Neural progenitor cell (in vitro differentiated cells): Measurements from ENCODE around the gene LRRC75A. TPM values are rescaled to one million over a fixed set of nuclear protein-coding genes. Genes with fewer than 3 reads are reported as not detected.

Source experiments
- DNase-seq: peaks from one replicate; pipeline ENCODE4 v3.0.0-alpha.2; 2016; ENCODE audit warnings: low spot score
- H2AFZ ChIP-seq: fragments of 200-600 bp; sonication (generic); replicated peaks from 2 replicates; pipeline ENCODE4 v1.6.1; 2016; ENCODE audit warnings: antibody characterized with exemption
- H3F3A ChIP-seq: fragments of 200-600 bp; sonication (generic); 2 replicates; pipeline ENCODE4 v1.6.1; 2016; ENCODE audit warnings: antibody characterized with exemption, low read depth
- H3K27ac ChIP-seq: fragments of 200-600 bp; sonication (generic); 2 replicates; pipeline ENCODE4 v1.5.1; 2016; ENCODE audit warnings: mild to moderate bottlenecking
- H3K27me3 ChIP-seq: fragments of 200-600 bp; sonication (generic); 2 replicates; pipeline ENCODE4 v1.6.1; 2016; ENCODE audit warnings: mild to moderate bottlenecking, moderate library complexity
- H3K36me3 ChIP-seq: fragments of 200-600 bp; sonication (generic); 2 replicates; pipeline ENCODE4 v1.5.1; 2016
- H3K4me1 ChIP-seq: fragments of 200-600 bp; sonication (generic); 2 replicates; pipeline ENCODE4 v1.6.1; 2016; ENCODE audit warnings: mixed run types
- H3K4me2 ChIP-seq: fragments of 200-600 bp; sonication (generic); 2 replicates; pipeline ENCODE4 v1.6.1; 2016
- H3K4me3 ChIP-seq: fragments of 200-600 bp; sonication (generic); 2 replicates; pipeline ENCODE4 v1.5.1; 2016
- H3K79me2 ChIP-seq: fragments of 200-600 bp; sonication (generic); 2 replicates; pipeline ENCODE4 v1.6.1; 2016; ENCODE audit warnings: low read depth
- H3K9ac ChIP-seq: fragments of 200-600 bp; sonication (generic); 2 replicates; pipeline ENCODE4 v1.6.1; 2016
- H3K9me3 ChIP-seq: fragments of 200-600 bp; sonication (generic); 2 replicates; pipeline ENCODE4 v1.5.1; 2016; ENCODE audit warnings: low read depth
- H4K20me1 ChIP-seq: fragments of 200-600 bp; sonication (generic); 2 replicates; pipeline ENCODE4 v1.6.1; 2016; ENCODE audit warnings: low read depth
- H3K27ac Mint-ChIP-seq: 3 replicates; pipeline ENCODE4 v1.8.0; 2021; ENCODE audit warnings: mixed read lengths
- H3K27me3 Mint-ChIP-seq: 2 replicates; pipeline ENCODE4 v1.8.0; 2022; ENCODE audit warnings: low read depth, mild to moderate bottlenecking, inconsistent platforms, moderate library complexity, mixed read lengths; ENCODE audit not compliant: insufficient read depth
- H3K36me3 Mint-ChIP-seq: 3 replicates; pipeline ENCODE4 v1.8.0; 2021; ENCODE audit warnings: mixed read lengths
- H3K4me1 Mint-ChIP-seq: 3 replicates; pipeline ENCODE4 v1.8.0; 2021; ENCODE audit warnings: mixed read lengths
- H3K4me3 Mint-ChIP-seq: 3 replicates; pipeline ENCODE4 v1.8.0; 2021; ENCODE audit warnings: mild to moderate bottlenecking, moderate library complexity, mixed read lengths
- H3K9me3 Mint-ChIP-seq: 3 replicates; pipeline ENCODE4 v1.8.0; 2020; ENCODE audit warnings: mixed read lengths
- CTCF ChIP-seq: fragments of 200-600 bp; sonication (generic); IDR thresholded peaks from 2 replicates; pipeline ENCODE4 v1.5.1; 2017; ENCODE audit warnings: antibody characterized with exemption, mild to moderate bottlenecking
- EZH2 ChIP-seq: fragments of 200-600 bp; sonication (generic); IDR thresholded peaks from 2 replicates; pipeline ENCODE4 v1.6.1; 2017; ENCODE audit warnings: antibody characterized with exemption, mild to moderate bottlenecking, moderate library complexity
- EZH2phosphoT487 ChIP-seq: fragments of 200-600 bp; sonication (generic); IDR thresholded peaks from 2 replicates; pipeline ENCODE4 v1.6.1; 2017; ENCODE audit warnings: antibody characterized with exemption
- total RNA-seq: library from RNA; depleted of rRNA; stranded (reverse); fragments of >200 nt; gene quantifications from 2 replicates; pipeline ENCODE4 v1.2.3, GENCODE V29; 2015; ENCODE audit warnings: low replicate concordance

Gene LRRC75A
- total RNA-seq, 1 donor from 2014 or later, result 4.0 TPM

DNA sequence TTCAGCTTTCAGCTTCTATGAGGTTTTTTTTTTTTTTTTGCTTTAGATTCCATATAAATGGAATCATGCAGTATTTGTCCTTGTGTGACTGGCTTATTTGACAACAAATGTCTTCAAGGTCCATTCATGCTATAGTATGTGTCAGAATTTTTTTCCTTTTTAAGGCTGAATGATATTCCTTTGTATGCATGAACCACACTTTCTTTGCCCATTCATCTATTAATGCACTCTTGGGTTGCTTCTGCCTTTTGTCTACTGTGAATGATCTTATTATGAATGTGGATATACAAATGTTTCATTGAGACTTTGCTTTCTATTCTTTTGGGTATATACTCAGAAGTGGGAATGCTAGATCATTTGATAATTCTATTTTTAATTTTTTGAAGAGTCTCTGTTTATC, 27.0 kb upstream of the LRRC75A start:
- no peak for TF ChIP-seq CTCF
- Histone ChIP-seq H3K27ac (no peak overlapping the region), H3K79me2 (no peaks in the 10 kb centered on the region), H3K4me2 (no peak overlapping the region), H3K4me1 (no peaks in the 10 kb centered on the region), H3K9ac (no peak overlapping the region), H3K36me3 (no peaks in the 10 kb centered on the region), H3K27me3 (peaks cover 23% of the 10 kb centered on the region), H2AFZ (no peak overlapping the region), H4K20me1 (no peaks in the 10 kb centered on the region), H3K4me3 (no peak overlapping the region), H3F3A (no peaks in the 10 kb centered on the region), H3K9me3 (no peaks in the 10 kb centered on the region)
- no peak overlapping the region for H3K4me3 Mint-ChIP-seq
- H3K4me1 Mint-ChIP-seq, result peaks cover 24% of the 10 kb centered on the region
- H3K9me3 Mint-ChIP-seq, result peaks cover 2% of the 10 kb centered on the region
- peaks cover 1% of the 10 kb centered on the region for H3K36me3 Mint-ChIP-seq
- H3K27ac Mint-ChIP-seq, result no peak overlapping the region
- H3K27me3 Mint-ChIP-seq, result peaks cover 5% of the 10 kb centered on the region
- DNase-seq, result no peak

GRCh38 chr17:16517477-16517876, 25.5 kb upstream of the LRRC75A start:
- DNase-seq, result no peak
- H3F3A ChIP-seq, result no peaks in the 10 kb centered on the region
- no peak overlapping the region for H3K4me2 ChIP-seq
- no peak overlapping the region for H2AFZ ChIP-seq
- H3K36me3 ChIP-seq, result no peaks in the 10 kb centered on the region
- no peak overlapping the region for H3K27ac ChIP-seq
- H3K4me1 ChIP-seq, result peaks cover 3% of the 10 kb centered on the region
- peaks cover 2% of the 10 kb centered on the region for H3K9me3 Mint-ChIP-seq
- H4K20me1 ChIP-seq, result no peaks in the 10 kb centered on the region
- no peak overlapping the region for H3K4me3 ChIP-seq
- no peak overlapping the region for H3K27ac Mint-ChIP-seq
- no peak for TF ChIP-seq EZH2phosphoT487
- no peak for TF ChIP-seq CTCF
- TF ChIP-seq EZH2, result no peak
- H3K9ac ChIP-seq, result no peak overlapping the region
- H3K4me1 Mint-ChIP-seq, result peaks cover 31% of the 10 kb centered on the region
- no peaks in the 10 kb centered on the region for H3K79me2 ChIP-seq
- H3K9me3 ChIP-seq, result no peaks in the 10 kb centered on the region
- peaks cover 1% of the 10 kb centered on the region for H3K36me3 Mint-ChIP-seq
- H3K4me3 Mint-ChIP-seq, result peak overlapping the region; percentile 17
- H3K27me3 ChIP-seq, result peaks cover 23% of the 10 kb centered on the region
- peaks cover 5% of the 10 kb centered on the region for H3K27me3 Mint-ChIP-seq

GRCh38 chr17:16516594-16517051, 24.6 kb upstream of the LRRC75A start:
- peak; percentile 54 for DNase-seq
- no peaks in the 10 kb centered on the region for H4K20me1 ChIP-seq
- no peak overlapping the region for H3K27ac ChIP-seq
- peaks cover 12% of the 10 kb centered on the region for H3K4me1 ChIP-seq
- H3K27me3 ChIP-seq, result peaks cover 23% of the 10 kb centered on the region
- peak overlapping the region; percentile 70 for H2AFZ ChIP-seq
- H3F3A ChIP-seq, result peaks cover 8% of the 10 kb centered on the region
- no peak overlapping the region for H3K4me3 ChIP-seq
- no peak overlapping the region for H3K9ac ChIP-seq
- Mint-ChIP-seq H3K4me1 (peaks cover 39% of the 10 kb centered on the region), H3K4me3 (peak overlapping the region; percentile 72), H3K27me3 (peaks cover 5% of the 10 kb centered on the region), H3K27ac (peak overlapping the region; percentile 93), H3K36me3 (peaks cover 1% of the 10 kb centered on the region), H3K9me3 (peaks cover 2% of the 10 kb centered on the region)
- no peaks in the 10 kb centered on the region for H3K36me3 ChIP-seq
- peak overlapping the region; percentile 42 for H3K4me2 ChIP-seq
- no peaks in the 10 kb centered on the region for H3K9me3 ChIP-seq
- H3K79me2 ChIP-seq, result no peaks in the 10 kb centered on the region
- TF ChIP-seq EZH2, result no peak
- no peak for TF ChIP-seq EZH2phosphoT487
- no peak for TF ChIP-seq CTCF
